ENCODE data around the gene GMIP.

- TF ChIP-seq CTCF (IDR thresholded peaks at IDR 0.05; ENCODE audit: insufficient read depth, low read depth, low read length) (no peak), EZH2 (IDR thresholded peaks at IDR 0.05; ENCODE audit: insufficient read depth, low read length) (no peak)
Measured at GRCh38 chr19:19600793-19601330, 42.6 kb downstream of the GMIP start.

Measured in astrocyte (in vitro differentiated cells and primary cell).